HepG2 (cell line): ENCODE results near the gene GSS. TPM values are rescaled to one million over a fixed set of nuclear protein-coding genes. Genes with fewer than 3 reads are reported as not detected.

Source experiments
- ATAC-seq: fragments of 200-7000 bp; cut with Tn5 transposase; 3 replicates; pipeline ENCODE4 v1.9.1; 2020; ENCODE audit warnings: mild to moderate bottlenecking, moderate library complexity
- BruUV-seq: library from RNA; stranded (reverse); fragments of 400-500 nt; replicated peaks from 2 replicates; lab custom pipeline; 2021; lab: Mats Ljungman, UMichigan
- CTCF ChIA-PET: fragments of 300-600 bp; formaldehyde crosslinking; extraction: SDS; loops from one replicate; lab custom pipeline; 2021; ENCODE audit warnings: low total read pairs, inconsistent platforms, low intra/inter-chr PET ratio; lab: Yijun Ruan, JAX
- POLR2A ChIA-PET: fragments of 350-600 bp; sonication (Branson Sonifier 250); formaldehyde crosslinking; loops from one replicate; lab custom pipeline; 2020; ENCODE audit warnings: antibody characterized with exemption, inconsistent platforms; lab: Yijun Ruan, JAX
- DNase-seq: peaks from one replicate; pipeline ENCODE4 v3.0.0-alpha.2; 2015; ENCODE audit warnings: low spot score
- FAIRE-seq: peaks from 3 replicates; lab custom pipeline; 2011; peaks lifted over from hg19 to GRCh38; lab: Jason Lieb, UNC
- H2AFZ ChIP-seq: one replicate; pipeline ENCODE4 v1.6.1; 2011; ENCODE audit warnings: low read length, inconsistent platforms
- H3K27ac ChIP-seq: fragments of 300-600 bp; 3 replicates; pipeline ENCODE4 v1.8.0; 2011; ENCODE audit warnings: mixed run types, mild to moderate bottlenecking, mixed read lengths, low read length, inconsistent platforms; ENCODE audit not compliant: insufficient read depth; ENCODE audit errors: extremely low read length
- H3K27me3 ChIP-seq, 2 experiments: fragments of 200-600 bp in 1 of 2; 2 replicates in 1 of 2; 3 replicates in 1 of 2; pipeline versions ENCODE4 v1.6.0 to v1.8.0; 2011; ENCODE audit warnings: low read length in 2 of 2, mild to moderate bottlenecking in 2 of 2, moderate library complexity in 2 of 2, inconsistent platforms in 1 of 2; ENCODE audit not compliant: insufficient read depth in 2 of 2, control insufficient read depth in 1 of 2
- H3K36me3 ChIP-seq, 2 experiments: fragments of 200-600 bp in 1 of 2; replicated peaks in 1 of 2; 2 replicates in 1 of 2; 3 replicates in 1 of 2; pipeline versions ENCODE4 v1.5.1 to v1.8.0; 2011; ENCODE audit warnings: low read length in 2 of 2, inconsistent platforms in 1 of 2; ENCODE audit not compliant: insufficient read depth in 2 of 2, control insufficient read depth in 1 of 2
- H3K4me1 ChIP-seq: 2 replicates; pipeline ENCODE4 v1.5.1; 2012; ENCODE audit warnings: low read length, inconsistent platforms; ENCODE audit not compliant: insufficient read depth
- H3K4me2 ChIP-seq: 2 replicates; pipeline ENCODE4 v1.6.0; 2011; ENCODE audit warnings: low read depth, low read length, inconsistent platforms
- H3K4me3 ChIP-seq, 3 experiments: fragments of 200-600 bp in 1 of 3; sonication (generic), shearing (Covaris generic) in 1 of 3; replicated peaks in 1 of 3; 2 replicates each; pipeline ENCODE4 v1.5.1; 2011 to 2016; ENCODE audit warnings: low read length in 3 of 3, inconsistent platforms in 2 of 3, low read depth in 2 of 3, mild to moderate bottlenecking in 2 of 3, control low read depth in 1 of 3, mixed read lengths in 1 of 3; ENCODE audit not compliant: insufficient read depth in 1 of 3
- H3K79me2 ChIP-seq: one replicate; pipeline ENCODE4 v1.6.1; 2011; ENCODE audit warnings: low read length, inconsistent platforms; ENCODE audit not compliant: insufficient read depth
- H3K9ac ChIP-seq: 2 replicates; pipeline ENCODE4 v1.6.0; 2011; ENCODE audit warnings: mild to moderate bottlenecking, low read depth, low read length, inconsistent platforms; ENCODE audit not compliant: insufficient read depth
- H3K9me3 ChIP-seq: 2 replicates; pipeline ENCODE4 v1.5.1; 2012; ENCODE audit warnings: mild to moderate bottlenecking, low read length
- H4K20me1 ChIP-seq: 2 replicates; pipeline ENCODE4 v1.6.0; 2011; ENCODE audit warnings: inconsistent platforms, mild to moderate bottlenecking, low read length, moderate library complexity; ENCODE audit not compliant: insufficient read depth
- BCL6 ChIP-seq: IDR thresholded peaks from 2 replicates; pipeline ENCODE4 v1.6.1; 2016; ENCODE audit warnings: missing genetic modification reagents, missing compliant biosample characterization
- GFI1 ChIP-seq: sonication (generic); formaldehyde crosslinking; IDR thresholded peaks from 2 replicates; pipeline ENCODE4 v1.5.0; 2020; ENCODE audit warnings: missing genetic modification reagents, mild to moderate bottlenecking, borderline replicate concordance
- HNF4G ChIP-seq, 2 experiments: sonication (generic) in 1 of 2; formaldehyde crosslinking in 1 of 2; IDR thresholded peaks; 2 replicates each; pipeline versions ENCODE4 v1.4.0 to v1.6.1; 2011 to 2020; ENCODE audit warnings: borderline replicate concordance in 2 of 2, low read depth in 2 of 2, mild to moderate bottlenecking in 2 of 2, low read length in 1 of 2, missing genetic modification reagents in 1 of 2, moderate library complexity in 1 of 2
- MYC ChIP-seq: sonication (generic); formaldehyde crosslinking; IDR thresholded peaks from 2 replicates; pipeline ENCODE4 v1.9.0; 2021; ENCODE audit warnings: missing genetic modification reagents, borderline replicate concordance
- NR2C2 ChIP-seq: sonication (generic); formaldehyde crosslinking; IDR thresholded peaks from 2 replicates; pipeline ENCODE4 v1.4.0; 2020; ENCODE audit warnings: missing genetic modification reagents, mild to moderate bottlenecking, moderate library complexity, borderline replicate concordance
- PAF1 ChIP-seq: IDR thresholded peaks from 2 replicates; pipeline ENCODE4 v1.6.1; 2016; ENCODE audit warnings: missing genetic modification reagents, missing compliant biosample characterization
- RXRA ChIP-seq: sonication (generic); formaldehyde crosslinking; IDR thresholded peaks from 2 replicates; pipeline ENCODE4 v1.5.1; 2020; ENCODE audit warnings: missing genetic modification reagents
- SMYD3 ChIP-seq: sonication (generic); formaldehyde crosslinking; IDR thresholded peaks from 2 replicates; pipeline ENCODE4 v1.8.1; 2023; ENCODE audit warnings: mild to moderate bottlenecking, missing genetic modification reagents
- SRSF9 ChIP-seq: fragments of 200-400 bp; formaldehyde crosslinking; IDR thresholded peaks from 2 replicates; pipeline ENCODE4 v1.6.1; 2018; ENCODE audit warnings: borderline replicate concordance, mild to moderate bottlenecking, low read depth, low read length; ENCODE audit not compliant: insufficient read depth, poor library complexity, severe bottlenecking
- STAT5B ChIP-seq: sonication (generic); formaldehyde crosslinking; IDR thresholded peaks from 2 replicates; pipeline ENCODE4 v1.4.0; 2020; ENCODE audit warnings: missing genetic modification reagents
- ZNF556 ChIP-seq: sonication (generic); formaldehyde crosslinking; IDR thresholded peaks from 2 replicates; pipeline ENCODE4 v1.4.0; 2020; ENCODE audit warnings: mild to moderate bottlenecking, missing genetic modification reagents, borderline replicate concordance
- WGBS: methylation state at CpG from one replicate; pipeline ENCODE4 v1.1.6; 2017; ENCODE audit warnings: low lambda C conversion rate; 5-methylcytosine and 5-hydroxymethylcytosine counted together
- in situ Hi-C: cut with HindIII; loops from 2 replicates; pipeline ENCODE4 v1.10.0; 2017; ENCODE audit warnings: low pct_unique_long_range_greater_than_20kb; ENCODE audit not compliant: extremely low pct_ligation_motif_present
- intact Hi-C: fragments of 100-400 bp; cut with micrococcal nuclease; formaldehyde crosslinking; loops from one replicate; pipeline ENCODE4 v1.10.0; 2022; ENCODE audit not compliant: unreplicated experiment
- polyA plus RNA-seq, 8 experiments: library from polyadenylated mRNA; depleted of rRNA in 3 of 8; stranded (reverse) in 7 of 8; unstranded in 1 of 8; fragments of >200 nt; fragmentation: Illumina TruSeq in 4 of 8; extraction: Trizol in 4 of 8; gene quantifications; 2 replicates each; pipeline versions ENCODE4 v1.2.1 to v1.2.3, GENCODE V29; 2011 to 2016; ENCODE audit warnings: low read depth in 4 of 8, missing spikeins in 1 of 8, mixed read lengths in 1 of 8; ENCODE audit not compliant: insufficient read depth in 1 of 8
- total RNA-seq, 5 experiments: library from RNA; depleted of rRNA; stranded (reverse); fragments of >200 nt; fragmentation: Illumina TruSeq; extraction: Trizol; gene quantifications; 2 replicates each; pipeline ENCODE4 v1.2.3, GENCODE V29; 2016; ENCODE audit warnings: low read depth in 1 of 5
- TF ChIP-seq, protein P1 (sequence below): conservative IDR thresholded peaks from 2 replicates; pipeline ENCODE4 v1.6.1; 2018; ENCODE audit warnings: missing genetic modification reagents
- TF ChIP-seq, protein P2 (sequence below): sonication (generic); formaldehyde crosslinking; IDR thresholded peaks from 2 replicates; pipeline ENCODE4 v1.5.0; 2020; ENCODE audit warnings: missing genetic modification reagents
- TF ChIP-seq, protein P3 (sequence below): sonication (generic); formaldehyde crosslinking; IDR thresholded peaks from 2 replicates; pipeline ENCODE4 v1.4.0; 2020; ENCODE audit warnings: missing genetic modification reagents, borderline replicate concordance
- TF ChIP-seq, protein P4 (sequence below): sonication (generic); formaldehyde crosslinking; IDR thresholded peaks from 2 replicates; pipeline ENCODE4 v1.4.0; 2020; ENCODE audit warnings: missing genetic modification reagents

GSS gene
- total and polyA plus RNA-seq, 2 of the 13 experiments (the other 11 are each of a cell fraction or from before 2014, with no cell fraction given) = 80.1 to 102 TPM

DNA sequence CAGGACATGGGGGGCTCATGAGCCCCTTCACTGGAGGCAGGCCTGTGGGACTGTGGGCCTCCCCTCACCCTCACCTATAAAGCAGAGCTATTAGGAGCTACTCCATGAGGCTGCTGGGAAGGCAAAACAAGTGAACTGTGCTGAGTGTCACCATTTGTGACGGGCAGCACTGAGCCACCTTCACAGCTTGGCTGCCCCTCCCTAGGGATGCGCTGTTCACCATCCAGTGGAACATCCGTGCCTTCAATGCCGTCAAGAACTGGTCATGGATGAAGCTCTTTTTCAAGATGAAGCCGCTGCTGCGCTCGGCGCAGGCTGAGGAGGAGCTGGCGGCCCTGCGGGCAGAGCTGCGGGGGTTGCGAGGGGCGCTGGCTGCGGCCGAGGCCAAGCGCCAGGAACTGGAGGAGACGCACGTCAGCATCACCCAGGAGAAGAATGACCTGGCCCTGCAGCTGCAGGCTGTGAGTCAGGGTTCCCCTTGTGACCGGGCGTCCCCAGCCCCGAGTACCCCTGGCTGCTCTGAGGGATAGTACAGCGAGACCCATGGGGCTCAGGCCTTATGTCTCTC is 38.4 kb upstream of the GSS start (continued):
- TF ChIP-seq, protein P1, sequence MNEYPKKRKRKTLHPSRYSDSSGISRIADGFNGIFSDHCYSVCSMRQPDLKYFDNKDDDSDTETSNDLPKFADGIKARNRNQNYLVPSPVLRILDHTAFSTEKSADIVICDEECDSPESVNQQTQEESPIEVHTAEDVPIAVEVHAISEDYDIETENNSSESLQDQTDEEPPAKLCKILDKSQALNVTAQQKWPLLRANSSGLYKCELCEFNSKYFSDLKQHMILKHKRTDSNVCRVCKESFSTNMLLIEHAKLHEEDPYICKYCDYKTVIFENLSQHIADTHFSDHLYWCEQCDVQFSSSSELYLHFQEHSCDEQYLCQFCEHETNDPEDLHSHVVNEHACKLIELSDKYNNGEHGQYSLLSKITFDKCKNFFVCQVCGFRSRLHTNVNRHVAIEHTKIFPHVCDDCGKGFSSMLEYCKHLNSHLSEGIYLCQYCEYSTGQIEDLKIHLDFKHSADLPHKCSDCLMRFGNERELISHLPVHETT (CRISPR knock-in tag) = no peak

DNA sequence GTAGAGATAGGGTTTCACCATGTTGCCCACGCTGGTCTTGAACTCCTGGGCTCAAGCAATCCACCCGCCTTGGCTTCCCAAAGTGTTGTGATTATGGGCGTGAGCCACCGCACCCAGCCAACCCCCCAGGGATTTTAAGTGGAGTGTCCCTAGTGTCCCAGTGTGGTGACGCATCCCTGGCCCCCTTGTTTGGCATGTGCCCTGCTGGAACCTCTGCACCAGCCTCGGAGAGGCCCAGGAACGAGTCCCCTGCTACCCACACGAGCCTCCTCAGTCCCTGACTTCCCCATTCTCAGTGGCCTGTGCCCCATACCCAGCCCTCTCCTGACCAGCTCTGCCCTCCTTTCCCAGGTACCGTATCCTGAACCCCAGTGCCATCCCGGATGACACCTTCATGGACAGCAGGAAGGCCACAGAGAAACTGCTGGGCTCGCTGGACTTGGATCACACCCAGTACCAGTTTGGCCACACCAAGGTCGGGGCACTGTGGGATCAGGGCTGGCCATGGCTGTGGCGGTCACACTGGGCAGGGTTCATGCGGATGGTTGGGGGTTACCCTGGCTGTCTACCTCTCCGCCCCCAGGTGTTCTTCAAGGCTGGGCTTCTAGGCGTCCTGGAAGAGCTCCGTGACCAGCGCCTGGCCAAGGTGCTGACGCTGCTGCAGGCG is 37.3 kb upstream of the GSS start:
- no TSS peak for BruUV-seq
- H3K9ac ChIP-seq = no peak overlapping the region
- peaks cover 2 to 10% of the 10 kb centered on the region in 2 experiments; a peak in 3 of 5 replicates for H3K36me3 ChIP-seq
- no peak overlapping the region for H3K4me3 ChIP-seq
- peaks cover 17% of the 10 kb centered on the region for H3K4me1 ChIP-seq
- no peaks in the 10 kb centered on the region for H3K79me2 ChIP-seq
- FAIRE-seq = no peak
- in situ Hi-C loops (no loop called here), intact Hi-C loops (no loop called here)
- POLR2A ChIA-PET = no interaction called here
- H2AFZ ChIP-seq = no peak overlapping the region
- ATAC-seq = no peak
- H3K27ac ChIP-seq = no peak overlapping the region
- no peak for DNase-seq
- H3K27me3 ChIP-seq = no peaks in the 10 kb centered on the region
- WGBS = 93% methylated on average over 20 of the region's 20 CpGs
- H3K4me2 ChIP-seq = no peak overlapping the region
- CTCF ChIA-PET = no interaction called here
- no peaks in the 10 kb centered on the region for H4K20me1 ChIP-seq
- H3K9me3 ChIP-seq = no peaks in the 10 kb centered on the region
- no peak for TF ChIP-seq RXRA
- no peak for TF ChIP-seq HNF4G (IDR thresholded peaks at IDR 0.05; ENCODE audit: borderline replicate concordance, low read depth, low read length)
- 0 out of 2 replicates have a peak, but pooled peaks have one; percentile 4 for TF ChIP-seq HNF4G (CRISPR knock-in tag; IDR thresholded peaks at IDR 0.05; ENCODE audit: borderline replicate concordance, low read depth)
- TF ChIP-seq SRSF9 = no peak
- no peak for TF ChIP-seq GFI1 (CRISPR knock-in tag)
- TF ChIP-seq MYC (CRISPR knock-in tag) = 0 out of 2 replicates have a peak, but pooled peaks have one; percentile 22
- TF ChIP-seq STAT5B (CRISPR knock-in tag) = no peak
- TF ChIP-seq, protein P2, sequence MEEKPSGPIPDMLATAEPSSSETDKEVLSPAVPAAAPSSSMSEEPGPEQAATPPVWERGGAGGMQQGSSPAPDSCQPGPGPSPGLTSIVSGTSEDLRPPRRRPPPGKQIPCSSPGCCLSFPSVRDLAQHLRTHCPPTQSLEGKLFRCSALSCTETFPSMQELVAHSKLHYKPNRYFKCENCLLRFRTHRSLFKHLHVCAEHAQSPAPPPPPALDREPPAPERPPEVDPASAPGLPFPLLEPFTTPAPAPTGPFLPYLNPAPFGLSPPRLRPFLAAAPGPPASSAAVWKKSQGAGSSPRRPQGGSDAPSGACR (CRISPR knock-in tag) = no peak
- TF ChIP-seq, protein P3, sequence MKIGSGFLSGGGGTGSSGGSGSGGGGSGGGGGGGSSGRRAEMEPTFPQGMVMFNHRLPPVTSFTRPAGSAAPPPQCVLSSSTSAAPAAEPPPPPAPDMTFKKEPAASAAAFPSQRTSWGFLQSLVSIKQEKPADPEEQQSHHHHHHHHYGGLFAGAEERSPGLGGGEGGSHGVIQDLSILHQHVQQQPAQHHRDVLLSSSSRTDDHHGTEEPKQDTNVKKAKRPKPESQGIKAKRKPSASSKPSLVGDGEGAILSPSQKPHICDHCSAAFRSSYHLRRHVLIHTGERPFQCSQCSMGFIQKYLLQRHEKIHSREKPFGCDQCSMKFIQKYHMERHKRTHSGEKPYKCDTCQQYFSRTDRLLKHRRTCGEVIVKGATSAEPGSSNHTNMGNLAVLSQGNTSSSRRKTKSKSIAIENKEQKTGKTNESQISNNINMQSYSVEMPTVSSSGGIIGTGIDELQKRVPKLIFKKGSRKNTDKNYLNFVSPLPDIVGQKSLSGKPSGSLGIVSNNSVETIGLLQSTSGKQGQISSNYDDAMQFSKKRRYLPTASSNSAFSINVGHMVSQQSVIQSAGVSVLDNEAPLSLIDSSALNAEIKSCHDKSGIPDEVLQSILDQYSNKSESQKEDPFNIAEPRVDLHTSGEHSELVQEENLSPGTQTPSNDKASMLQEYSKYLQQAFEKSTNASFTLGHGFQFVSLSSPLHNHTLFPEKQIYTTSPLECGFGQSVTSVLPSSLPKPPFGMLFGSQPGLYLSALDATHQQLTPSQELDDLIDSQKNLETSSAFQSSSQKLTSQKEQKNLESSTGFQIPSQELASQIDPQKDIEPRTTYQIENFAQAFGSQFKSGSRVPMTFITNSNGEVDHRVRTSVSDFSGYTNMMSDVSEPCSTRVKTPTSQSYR (CRISPR knock-in tag) = no peak
- TF ChIP-seq NR2C2 = no peak
- no peak for TF ChIP-seq BCL6 (CRISPR knock-in tag)
- peak; percentile 55; the same call in 1 of the 2 replicates for TF ChIP-seq PAF1 (CRISPR knock-in tag)
- no peak for TF ChIP-seq SMYD3
- no peak for TF ChIP-seq ZNF556 (CRISPR knock-in tag)
- TF ChIP-seq, protein P4, sequence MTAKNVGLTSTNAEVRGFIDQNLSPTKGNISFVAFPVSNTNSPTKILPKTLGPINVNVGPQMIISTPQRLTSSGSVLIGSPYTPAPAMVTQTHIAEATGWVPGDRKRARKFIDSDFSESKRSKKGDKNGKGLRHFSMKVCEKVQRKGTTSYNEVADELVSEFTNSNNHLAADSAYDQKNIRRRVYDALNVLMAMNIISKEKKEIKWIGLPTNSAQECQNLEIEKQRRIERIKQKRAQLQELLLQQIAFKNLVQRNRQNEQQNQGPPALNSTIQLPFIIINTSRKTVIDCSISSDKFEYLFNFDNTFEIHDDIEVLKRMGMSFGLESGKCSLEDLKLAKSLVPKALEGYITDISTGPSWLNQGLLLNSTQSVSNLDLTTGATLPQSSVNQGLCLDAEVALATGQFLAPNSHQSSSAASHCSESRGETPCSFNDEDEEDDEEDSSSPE (CRISPR knock-in tag) = no peak
